CD8-positive, alpha-beta memory T cell (primary cell): ENCODE data around the gene SLC26A6. TPM values are rescaled to one million over a fixed set of nuclear protein-coding genes. Genes with fewer than 3 reads are reported as not detected.

ENCODE experiments used
- CTCF ChIA-PET: fragments of 350-600 bp; sonication (Branson Sonifier 250); formaldehyde crosslinking; loops from one replicate; lab custom pipeline; 2021; ENCODE audit warnings: antibody characterized with exemption; lab: Charles Lee
- POLR2A ChIA-PET: fragments of 350-600 bp; sonication (Branson Sonifier 250); formaldehyde crosslinking; loops from one replicate; lab custom pipeline; 2021; ENCODE audit warnings: antibody characterized with exemption; lab: Charles Lee
- DNase-seq, 5 donors: peaks; one replicate each; pipeline versions ENCODE4 v3.0.0 to v3.0.0-alpha.2; 2020 to 2022; ENCODE audit warnings: mixed read lengths in 1 of 5
- H3K27ac ChIP-seq: one replicate; pipeline ENCODE4 v1.7.0; 2013; ENCODE audit warnings: low read depth, mild to moderate bottlenecking, low read length, moderate library complexity
- H3K27me3 ChIP-seq: 2 replicates; pipeline ENCODE4 v1.7.0; 2013; ENCODE audit warnings: low read length, mild to moderate bottlenecking; ENCODE audit not compliant: insufficient read depth, poor library complexity, severe bottlenecking
- H3K36me3 ChIP-seq: 2 replicates; pipeline ENCODE4 v1.7.0; 2013; ENCODE audit warnings: mild to moderate bottlenecking, low read length, moderate library complexity; ENCODE audit not compliant: insufficient read depth
- H3K4me1 ChIP-seq: 2 replicates; pipeline ENCODE4 v1.7.0; 2013; ENCODE audit warnings: mild to moderate bottlenecking, low read length, moderate library complexity; ENCODE audit not compliant: insufficient read depth
- H3K4me3 ChIP-seq: 2 replicates; pipeline ENCODE4 v1.7.0; 2013; ENCODE audit warnings: mild to moderate bottlenecking, low read length
- H3K9me3 ChIP-seq: 2 replicates; pipeline ENCODE4 v1.7.0; 2013; ENCODE audit warnings: mild to moderate bottlenecking, low read length
- H3K27ac Mint-ChIP-seq, 8 donors: one replicate each; pipeline ENCODE4 v1.8.0; 2020 to 2021; ENCODE audit warnings: mixed read lengths in 8 of 8, mild to moderate bottlenecking in 6 of 8, inconsistent platforms in 3 of 8, moderate library complexity in 3 of 8
- H3K27me3 Mint-ChIP-seq, 2 donors: one replicate each; pipeline ENCODE4 v1.8.0; 2020 to 2021; ENCODE audit warnings: mixed read lengths in 2 of 2, mild to moderate bottlenecking in 1 of 2, moderate library complexity in 1 of 2
- H3K36me3 Mint-ChIP-seq, 3 donors: one replicate each; pipeline ENCODE4 v1.8.0; 2020 to 2021; ENCODE audit warnings: mixed read lengths in 3 of 3, inconsistent platforms in 1 of 3, mild to moderate bottlenecking in 1 of 3
- H3K4me1 Mint-ChIP-seq, 3 donors: one replicate each; pipeline ENCODE4 v1.8.0; 2020 to 2021; ENCODE audit warnings: mixed read lengths in 3 of 3, inconsistent platforms in 1 of 3, mild to moderate bottlenecking in 1 of 3
- H3K4me3 Mint-ChIP-seq, 7 donors: one replicate each; pipeline ENCODE4 v1.8.0; 2020 to 2021; ENCODE audit warnings: mixed read lengths in 7 of 7, mild to moderate bottlenecking in 6 of 7, moderate library complexity in 4 of 7, inconsistent platforms in 2 of 7
- H3K9me3 Mint-ChIP-seq, 5 donors: one replicate each; pipeline ENCODE4 v1.8.0; 2020 to 2022; ENCODE audit warnings: mixed read lengths in 5 of 5, mild to moderate bottlenecking in 3 of 5, moderate library complexity in 2 of 5, inconsistent platforms in 1 of 5
- polyA plus RNA-seq: library from polyadenylated mRNA; unstranded; fragments of 300-500 nt; fragmentation: Illumina TruSeq; gene quantifications from one replicate; pipeline ENCODE4 v1.2.3, GENCODE V29; 2021
- total RNA-seq, 2 experiments: library from RNA; stranded (reverse); gene quantifications; one replicate each; pipeline ENCODE4 v1.2.3, GENCODE V29; 2021

SLC26A6 gene
- total and polyA plus RNA-seq, 3 experiments from 2014 or later = 4.9 to 28.6 (median 26.4) TPM

DNA sequence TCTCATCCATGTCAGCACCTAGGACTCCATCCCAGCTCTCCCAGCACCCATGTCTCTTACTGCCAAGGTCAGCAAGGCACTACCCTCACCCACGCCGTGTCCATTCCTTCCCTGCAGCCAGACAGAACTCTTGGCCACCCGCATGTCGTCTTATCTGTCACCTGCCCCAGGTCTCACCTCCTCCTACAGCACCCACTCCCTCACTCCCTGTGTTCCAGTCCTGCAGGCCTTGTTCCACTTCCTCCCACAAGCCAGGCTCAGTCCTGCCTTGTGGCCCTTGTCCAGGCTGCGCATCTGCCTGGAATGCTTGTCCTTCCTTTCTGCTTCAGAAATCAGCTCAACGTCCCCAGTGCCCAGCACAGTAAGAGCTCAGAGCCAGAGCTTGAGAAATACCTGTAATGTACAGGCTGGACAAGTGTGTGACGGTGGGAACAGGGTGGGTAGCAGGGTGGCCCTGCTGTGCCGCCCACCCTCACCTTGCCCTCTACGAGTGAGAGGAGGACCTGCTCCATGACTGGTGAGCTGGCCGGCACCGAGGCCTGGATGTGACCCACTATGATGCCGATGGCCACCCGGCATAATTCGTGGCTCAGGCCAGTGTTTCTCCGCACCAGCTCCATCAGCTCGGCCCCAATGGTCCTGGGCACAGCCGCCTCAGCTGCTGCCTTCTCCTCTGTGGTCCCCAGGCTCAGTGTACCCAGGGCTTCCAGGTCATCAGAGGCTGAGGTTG lies 45.7 kb upstream of the SLC26A6 start:
- no peaks in the 10 kb centered on the region for H3K9me3 ChIP-seq
- Mint-ChIP-seq H3K27me3 (no peaks in the 10 kb centered on the region), H3K36me3 (peaks cover 7 to 61% (median 10%) of the 10 kb centered on the region in 3 donors), H3K27ac (peak overlapping the region in 3 of 8 donors; percentile 33 to 52 (median 48)), H3K9me3 (no peaks in the 10 kb centered on the region), H3K4me1 (peaks cover 15 to 29% (median 18%) of the 10 kb centered on the region in 3 donors), H3K4me3 (peak overlapping the region in 1 of 7 donors; percentile 58)
- H3K27me3 ChIP-seq = no peaks in the 10 kb centered on the region
- H3K4me1 ChIP-seq = peaks cover 11% of the 10 kb centered on the region
- peaks cover 5% of the 10 kb centered on the region for H3K36me3 ChIP-seq
- POLR2A ChIA-PET = interaction anchor here (0.5 kb wide), 1 partner anchor 278 kb away, joined by 4 read pairs; no protein-coding TSS in a partner anchor
- CTCF ChIA-PET = interaction anchor here (1.0 kb wide), 1 partner anchor 12 kb away, joined by 3 read pairs; no protein-coding TSS in a partner anchor
- no peak overlapping the region for H3K4me3 ChIP-seq
- H3K27ac ChIP-seq = no peak overlapping the region
- no peak for DNase-seq

DNA sequence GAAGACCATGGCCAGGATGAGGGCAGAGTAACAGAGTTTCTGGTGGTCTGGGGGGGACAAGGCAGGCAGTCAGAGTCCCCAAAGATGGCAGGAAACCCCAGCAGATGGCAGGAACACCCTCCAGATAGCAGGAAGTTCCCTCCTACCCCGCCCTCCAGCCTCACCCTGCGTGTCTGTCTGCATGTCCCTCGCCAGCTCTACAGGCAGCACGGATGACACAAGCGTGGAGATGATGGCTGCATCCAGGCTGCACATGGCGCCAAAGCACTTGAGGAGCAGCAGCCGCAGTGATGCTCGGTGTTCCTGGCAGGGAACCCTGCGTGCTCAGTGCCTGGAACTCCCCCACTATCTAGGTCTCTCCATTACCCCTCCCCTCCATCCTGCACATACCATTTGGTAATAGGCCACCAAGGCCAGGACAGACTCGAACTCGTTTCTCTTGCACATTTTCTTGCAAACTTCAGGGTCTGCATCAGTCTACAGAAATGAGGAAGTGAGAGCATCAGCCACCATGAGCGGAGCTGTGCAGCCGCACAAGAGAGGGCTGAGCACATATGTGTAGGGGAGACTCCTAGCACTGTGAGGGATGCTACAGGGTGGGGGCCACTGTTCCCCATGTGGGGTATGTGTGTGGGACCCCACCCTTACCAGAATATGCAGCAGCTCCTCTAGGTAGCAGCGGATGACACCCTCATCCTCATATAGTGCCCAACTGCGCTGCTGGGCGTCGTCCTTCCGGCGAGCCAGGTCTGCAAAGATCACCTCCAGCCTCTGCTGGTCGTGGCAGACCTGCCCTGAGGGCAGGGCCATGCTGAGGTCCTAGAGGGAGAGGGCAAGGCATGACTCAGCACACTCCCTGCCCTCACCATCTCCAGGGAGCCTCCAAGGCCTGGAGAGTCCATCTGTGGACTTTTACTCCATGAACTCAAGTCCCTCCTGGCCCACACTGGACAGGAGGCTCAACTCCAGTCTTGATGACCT lies 44.4 kb upstream of the SLC26A6 start:
- H3K27me3 Mint-ChIP-seq = no peaks in the 10 kb centered on the region
- peaks cover 5% of the 10 kb centered on the region for H3K4me1 ChIP-seq
- ChIA-PET POLR2A (no interaction called here), CTCF (interaction anchor here (1.0 kb wide), 1 partner anchor 13 kb away, joined by 3 read pairs; no protein-coding TSS in a partner anchor)
- no peaks in the 10 kb centered on the region for H3K27me3 ChIP-seq
- no peak overlapping the region for H3K4me3 Mint-ChIP-seq
- H3K9me3 Mint-ChIP-seq = no peaks in the 10 kb centered on the region
- no peak overlapping the region for H3K27ac Mint-ChIP-seq
- no peaks in the 10 kb centered on the region for H3K9me3 ChIP-seq
- peaks cover 5% of the 10 kb centered on the region for H3K36me3 ChIP-seq
- peaks cover 7 to 57% (median 10%) of the 10 kb centered on the region in 3 donors for H3K36me3 Mint-ChIP-seq
- DNase-seq = no peak
- peaks cover 11 to 20% (median 11%) of the 10 kb centered on the region in 3 donors for H3K4me1 Mint-ChIP-seq
- H3K27ac ChIP-seq = no peak overlapping the region
- H3K4me3 ChIP-seq = no peak overlapping the region

DNA sequence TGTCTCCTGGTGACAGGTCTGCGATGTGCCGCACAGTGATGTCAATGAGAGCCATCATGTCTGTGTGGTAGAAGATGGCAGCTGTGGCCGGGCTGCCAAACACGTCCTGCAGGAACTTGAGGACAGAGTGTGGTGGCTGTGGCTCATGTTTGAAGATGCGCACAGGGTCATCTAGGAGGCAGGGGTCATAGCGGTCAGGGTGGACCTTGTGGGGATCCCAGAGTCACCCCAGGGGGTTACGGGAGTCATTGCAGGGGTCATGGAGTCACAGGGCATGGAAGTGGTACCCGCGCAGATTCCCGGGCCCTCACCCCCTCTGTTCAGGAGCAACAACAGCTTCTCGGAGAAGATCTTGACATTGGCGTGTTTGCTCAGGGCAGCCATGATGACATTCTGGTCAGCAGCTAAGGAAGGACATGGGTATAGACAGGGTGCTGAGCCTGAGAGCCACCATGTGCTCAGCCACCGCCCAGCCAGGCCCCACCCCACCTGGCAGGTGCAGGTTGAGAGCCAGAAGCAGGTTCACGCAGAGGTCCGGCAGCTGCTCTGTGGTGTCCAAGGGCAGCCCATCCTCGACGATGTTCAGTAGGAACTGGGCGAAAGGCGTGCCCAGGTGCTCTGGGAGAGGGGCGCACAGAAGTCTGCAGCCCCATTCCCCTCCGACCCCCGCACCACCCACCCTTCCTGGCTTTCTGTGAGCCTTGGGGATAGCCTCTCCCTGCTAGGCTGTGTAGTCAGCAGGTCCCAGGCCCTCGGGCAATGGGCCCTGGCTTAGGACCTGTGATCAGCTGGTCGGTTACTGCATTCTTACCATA lies 43.5 kb upstream of the SLC26A6 start:
- ChIA-PET POLR2A (no interaction called here), CTCF (no interaction called here)
- peaks cover 3 to 10% (median 3%) of the 10 kb centered on the region in 3 donors for H3K4me1 Mint-ChIP-seq
- H3K27ac ChIP-seq = no peak overlapping the region
- DNase-seq = no peak
- no peak overlapping the region for H3K4me3 ChIP-seq
- peak overlapping the region in 1 of 8 donors; percentile 38 for H3K27ac Mint-ChIP-seq
- H3K4me3 Mint-ChIP-seq = no peak overlapping the region
- H3K36me3 Mint-ChIP-seq = peaks cover 7 to 58% (median 10%) of the 10 kb centered on the region in 3 donors
- no peaks in the 10 kb centered on the region for H3K9me3 ChIP-seq
- no peaks in the 10 kb centered on the region for H3K4me1 ChIP-seq
- no peaks in the 10 kb centered on the region for H3K9me3 Mint-ChIP-seq
- peaks cover 5% of the 10 kb centered on the region for H3K36me3 ChIP-seq
- no peaks in the 10 kb centered on the region for H3K27me3 ChIP-seq
- no peaks in the 10 kb centered on the region for H3K27me3 Mint-ChIP-seq

DNA sequence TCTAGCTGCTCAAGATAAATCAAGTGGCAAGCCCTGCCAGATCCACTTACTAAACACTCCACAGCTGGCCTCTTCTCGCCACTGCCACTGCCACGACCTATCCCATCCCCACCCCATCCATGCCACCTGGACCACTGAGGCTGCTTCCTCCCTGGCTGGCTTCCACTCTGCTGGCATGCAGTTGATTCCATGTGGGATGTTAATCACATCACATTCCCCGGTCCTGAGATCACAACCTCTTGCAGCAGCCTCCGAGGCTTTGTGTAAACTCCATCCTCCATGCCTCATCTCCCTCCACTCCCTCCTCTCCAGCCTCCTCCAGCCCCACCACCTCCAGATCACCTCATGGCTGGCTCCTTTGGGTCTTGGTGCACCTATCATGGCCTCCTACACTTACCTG lies 42.8 kb upstream of the SLC26A6 start:
- no peak overlapping the region for H3K27ac ChIP-seq
- no peak for DNase-seq
- no peaks in the 10 kb centered on the region for H3K4me1 ChIP-seq
- no peak overlapping the region for H3K4me3 ChIP-seq
- H3K9me3 Mint-ChIP-seq = no peaks in the 10 kb centered on the region
- no peaks in the 10 kb centered on the region for H3K27me3 ChIP-seq
- ChIA-PET POLR2A (no interaction called here), CTCF (no interaction called here)
- peak overlapping the region in 1 of 8 donors; percentile 33 for H3K27ac Mint-ChIP-seq
- H3K36me3 ChIP-seq = peaks cover 5% of the 10 kb centered on the region
- no peaks in the 10 kb centered on the region for H3K9me3 ChIP-seq
- no peaks in the 10 kb centered on the region for H3K27me3 Mint-ChIP-seq
- H3K36me3 Mint-ChIP-seq = peaks cover 7 to 58% (median 10%) of the 10 kb centered on the region in 3 donors
- H3K4me1 Mint-ChIP-seq = peaks cover 0 to 5% (median 0%) of the 10 kb centered on the region in 3 donors
- H3K4me3 Mint-ChIP-seq = no peak overlapping the region

GRCh38 chr3:48674505-48674904 lies 39.2 kb upstream of the SLC26A6 start:
- no peak overlapping the region for H3K27ac Mint-ChIP-seq
- POLR2A ChIA-PET = no interaction called here
- no peaks in the 10 kb centered on the region for H3K9me3 Mint-ChIP-seq
- H3K27me3 ChIP-seq = no peaks in the 10 kb centered on the region
- no peak overlapping the region for H3K27ac ChIP-seq
- no peak overlapping the region for H3K4me3 ChIP-seq
- no peak for DNase-seq
- H3K4me1 Mint-ChIP-seq = peaks cover 0 to 1% (median 0%) of the 10 kb centered on the region in 3 donors
- no peaks in the 10 kb centered on the region for H3K4me1 ChIP-seq
- no peaks in the 10 kb centered on the region for H3K27me3 Mint-ChIP-seq
- CTCF ChIA-PET = interaction anchor here (1.8 kb wide), 1 partner anchor 17 kb away, joined by 5 read pairs; no protein-coding TSS in a partner anchor
- H3K9me3 ChIP-seq = no peaks in the 10 kb centered on the region
- H3K36me3 Mint-ChIP-seq = peaks cover 0 to 27% (median 5%) of the 10 kb centered on the region in 3 donors
- H3K4me3 Mint-ChIP-seq = no peak overlapping the region
- H3K36me3 ChIP-seq = no peaks in the 10 kb centered on the region

DNA sequence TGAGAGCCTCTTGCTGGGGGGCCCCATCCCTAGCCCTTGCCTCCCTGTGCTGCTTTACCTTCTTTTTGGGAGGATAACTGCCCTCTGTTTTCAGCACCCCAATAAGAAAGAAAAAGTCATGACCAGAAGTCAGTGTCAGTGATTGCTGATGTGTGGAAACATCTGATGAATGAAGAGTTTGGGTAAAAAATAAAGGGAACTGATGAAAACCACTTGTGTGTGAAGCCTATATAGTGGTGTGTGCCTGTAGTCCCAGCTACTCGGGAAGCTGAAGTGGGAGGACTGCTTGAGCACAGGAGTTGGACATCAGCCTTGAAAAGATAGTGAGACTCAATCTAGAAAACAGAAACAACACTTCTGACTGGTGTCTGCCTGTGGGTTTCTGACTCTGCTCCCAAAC lies 37.3 kb upstream of the SLC26A6 start:
- no peak overlapping the region for H3K4me3 Mint-ChIP-seq

GRCh38 chr3:48664929-48665328 lies 29.7 kb upstream of the SLC26A6 start:
- Mint-ChIP-seq H3K27me3 (peaks cover 6 to 20% of the 10 kb centered on the region in 2 donors), H3K4me3 (peak overlapping the region in 2 of 7 donors; percentile 76 to 90), H3K4me1 (peaks cover 15 to 29% (median 16%) of the 10 kb centered on the region in 3 donors), H3K27ac (peak overlapping the region in 1 of 8 donors; percentile 27), H3K36me3 (no peaks in the 10 kb centered on the region), H3K9me3 (peaks cover 0 to under 1% (median 0%) of the 10 kb centered on the region in 5 donors)
- H3K36me3 ChIP-seq = no peaks in the 10 kb centered on the region
- no peak overlapping the region for H3K27ac ChIP-seq
- DNase-seq = no peak
- H3K4me3 ChIP-seq = no peak overlapping the region
- ChIA-PET CTCF (no interaction called here), POLR2A (no interaction called here)
- H3K27me3 ChIP-seq = peaks cover 14% of the 10 kb centered on the region
- peaks cover 26% of the 10 kb centered on the region for H3K4me1 ChIP-seq
- H3K9me3 ChIP-seq = no peaks in the 10 kb centered on the region

More for the DNA sequence above, 37.3 kb upstream of the SLC26A6 start:
- CTCF ChIA-PET = no interaction called here
- Histone ChIP-seq H3K36me3 (no peaks in the 10 kb centered on the region), H3K27me3 (no peaks in the 10 kb centered on the region), H3K9me3 (no peaks in the 10 kb centered on the region), H3K4me1 (no peaks in the 10 kb centered on the region), H3K27ac (no peak overlapping the region), H3K4me3 (no peak overlapping the region)
- no peaks in the 10 kb centered on the region for H3K9me3 Mint-ChIP-seq
- POLR2A ChIA-PET = no interaction called here
- peaks cover 0 to 10% (median 0%) of the 10 kb centered on the region in 3 donors for H3K36me3 Mint-ChIP-seq
- H3K27ac Mint-ChIP-seq = no peak overlapping the region
- DNase-seq = no peak
- H3K27me3 Mint-ChIP-seq = no peaks in the 10 kb centered on the region
- no peaks in the 10 kb centered on the region for H3K4me1 Mint-ChIP-seq
